Amniotic stem cell (primary cell): ENCODE measurements around the gene FBXL19.
A peak's percentile ranks its signal among the peaks of the same experiment; 100 is the strongest.
"Not testable (repeated sequence)": the region's sequence is repeated elsewhere in the genome, so short reads cannot be mapped to it uniquely, and the experiment has no call there.

ENCODE experiments used
- DNase-seq: peaks from one replicate; lab custom pipeline; 2025; lab: John Stamatoyannopoulos, UW

Gene FBXL19

GRCh38 chr16:30923554-30924075 is at the start of gene FBXL19:
TSS of gene FBXL19 (plus strand) at chr16:30923572. CDS start at chr16:30925755, 2,183 bp downstream.
- no peak for DNase-seq

- no peak for DNase-seq
These were observed 49.0 kb upstream of the FBXL19 start for GRCh38 chr16:30874244-30874820.

GRCh38 chr16:30874821-30875717 is 48.3 kb upstream of the FBXL19 start:
- peak; percentile 75 for DNase-seq

GRCh38 chr16:30875871-30876801 is 47.2 kb upstream of the FBXL19 start:
- no peak for DNase-seq

GRCh38 chr16:30876867-30877266 is 46.5 kb upstream of the FBXL19 start:
- no peak for DNase-seq

GRCh38 chr16:30882429-30883310 is 40.7 kb upstream of the FBXL19 start:
- no peak for DNase-seq

GRCh38 chr16:30884760-30885159 is 38.6 kb upstream of the FBXL19 start:
- no peak for DNase-seq

- DNase-seq: no peak
These were observed 38.2 kb upstream of the FBXL19 start for GRCh38 chr16:30885196-30885595.

- no peak for DNase-seq
These were observed 37.2 kb upstream of the FBXL19 start for GRCh38 chr16:30886145-30886544.

- no peak for DNase-seq
These were observed 35.4 kb upstream of the FBXL19 start for GRCh38 chr16:30887927-30888326.

- DNase-seq: no peak
These were observed 34.4 kb upstream of the FBXL19 start for GRCh38 chr16:30888856-30889499.

GRCh38 chr16:30889721-30890120 is 33.7 kb upstream of the FBXL19 start:
- DNase-seq: no peak

GRCh38 chr16:30891043-30891823 is 32.1 kb upstream of the FBXL19 start:
- not testable (repeated sequence) for DNase-seq

GRCh38 chr16:30892670-30893416 is 30.5 kb upstream of the FBXL19 start:
- no peak for DNase-seq

GRCh38 chr16:30893417-30893743 is 30.0 kb upstream of the FBXL19 start:
- DNase-seq: no peak

- DNase-seq: peak; percentile 70
These were observed 29.4 kb upstream of the FBXL19 start, which contains the start of gene BCL7C for GRCh38 chr16:30893744-30894539. TSS of gene BCL7C (minus strand) at chr16:30894077. CDS start at chr16:30893944, 133 bp downstream.

GRCh38 chr16:30894540-30895368 is 28.6 kb upstream of the FBXL19 start:
- DNase-seq: no peak
